ENCODE results near the gene KLHL40. TPM values are rescaled to one million over a fixed set of nuclear protein-coding genes. Genes with fewer than 3 reads are reported as not detected.

The KLHL40 gene
- total RNA-seq, 1 donor from 2014 or later, result 0.12 TPM

DNA sequence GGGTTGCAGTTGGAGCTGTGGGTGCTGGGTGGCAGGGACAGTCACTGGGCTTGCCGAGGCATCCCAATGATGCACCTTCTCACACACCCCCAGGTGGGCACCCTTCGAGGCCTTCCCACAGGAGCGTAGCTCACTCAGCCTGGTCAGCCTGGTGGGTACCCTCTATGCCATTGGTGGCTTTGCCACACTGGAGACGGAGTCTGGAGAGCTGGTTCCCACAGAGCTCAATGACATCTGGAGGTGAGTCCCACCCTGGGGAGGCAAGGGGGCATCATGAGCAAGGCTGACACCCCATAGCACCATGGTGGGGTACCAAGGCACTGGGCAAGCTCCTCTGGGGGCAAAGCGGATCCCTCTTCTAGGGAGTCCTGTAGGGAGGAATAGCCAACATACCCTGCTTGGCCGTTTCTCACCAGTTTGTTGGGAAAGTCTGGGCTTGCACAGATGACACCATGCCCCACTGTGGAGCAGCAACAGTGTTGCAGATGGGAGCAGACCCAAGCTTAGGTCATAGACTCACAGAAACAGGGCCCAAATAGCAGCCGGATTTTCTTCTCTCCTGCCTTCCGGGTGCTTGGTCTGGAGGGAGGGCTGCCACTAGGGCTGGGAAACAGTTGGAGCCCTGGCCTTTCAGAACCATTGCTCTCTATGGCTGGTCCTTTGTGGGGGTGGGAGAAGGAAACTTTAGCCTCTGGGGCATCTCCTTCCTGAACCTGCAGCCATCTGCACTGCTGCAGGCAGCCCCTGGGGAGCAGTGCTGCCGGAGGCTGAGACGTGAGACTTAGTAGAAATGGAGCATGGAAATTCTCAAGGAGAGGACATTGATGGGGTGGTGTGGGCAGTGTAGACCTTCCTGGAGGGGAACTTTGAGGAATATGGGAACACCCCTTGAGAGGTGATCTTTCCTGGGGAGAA, 5.7 kb downstream of the KLHL40 start:
- no peaks in the 10 kb centered on the region for H3K36me3 Mint-ChIP-seq
- H3K4me1 Mint-ChIP-seq (ENCODE audit: unreplicated experiment), result no peaks in the 10 kb centered on the region
- H3K9me3 Mint-ChIP-seq, result no peaks in the 10 kb centered on the region
- TF ChIP-seq, protein P1, sequence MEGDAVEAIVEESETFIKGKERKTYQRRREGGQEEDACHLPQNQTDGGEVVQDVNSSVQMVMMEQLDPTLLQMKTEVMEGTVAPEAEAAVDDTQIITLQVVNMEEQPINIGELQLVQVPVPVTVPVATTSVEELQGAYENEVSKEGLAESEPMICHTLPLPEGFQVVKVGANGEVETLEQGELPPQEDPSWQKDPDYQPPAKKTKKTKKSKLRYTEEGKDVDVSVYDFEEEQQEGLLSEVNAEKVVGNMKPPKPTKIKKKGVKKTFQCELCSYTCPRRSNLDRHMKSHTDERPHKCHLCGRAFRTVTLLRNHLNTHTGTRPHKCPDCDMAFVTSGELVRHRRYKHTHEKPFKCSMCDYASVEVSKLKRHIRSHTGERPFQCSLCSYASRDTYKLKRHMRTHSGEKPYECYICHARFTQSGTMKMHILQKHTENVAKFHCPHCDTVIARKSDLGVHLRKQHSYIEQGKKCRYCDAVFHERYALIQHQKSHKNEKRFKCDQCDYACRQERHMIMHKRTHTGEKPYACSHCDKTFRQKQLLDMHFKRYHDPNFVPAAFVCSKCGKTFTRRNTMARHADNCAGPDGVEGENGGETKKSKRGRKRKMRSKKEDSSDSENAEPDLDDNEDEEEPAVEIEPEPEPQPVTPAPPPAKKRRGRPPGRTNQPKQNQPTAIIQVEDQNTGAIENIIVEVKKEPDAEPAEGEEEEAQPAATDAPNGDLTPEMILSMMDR (conservative IDR thresholded peaks at IDR 0.05), result no peak
- DNase-seq (ENCODE audit: extremely low spot score, unreplicated experiment), result no peak
- no peak overlapping the region for H3K4me3 Mint-ChIP-seq
- H3K27ac Mint-ChIP-seq, result no peak overlapping the region
- H3K27me3 Mint-ChIP-seq, result peaks cover 23% of the 10 kb centered on the region

DNA sequence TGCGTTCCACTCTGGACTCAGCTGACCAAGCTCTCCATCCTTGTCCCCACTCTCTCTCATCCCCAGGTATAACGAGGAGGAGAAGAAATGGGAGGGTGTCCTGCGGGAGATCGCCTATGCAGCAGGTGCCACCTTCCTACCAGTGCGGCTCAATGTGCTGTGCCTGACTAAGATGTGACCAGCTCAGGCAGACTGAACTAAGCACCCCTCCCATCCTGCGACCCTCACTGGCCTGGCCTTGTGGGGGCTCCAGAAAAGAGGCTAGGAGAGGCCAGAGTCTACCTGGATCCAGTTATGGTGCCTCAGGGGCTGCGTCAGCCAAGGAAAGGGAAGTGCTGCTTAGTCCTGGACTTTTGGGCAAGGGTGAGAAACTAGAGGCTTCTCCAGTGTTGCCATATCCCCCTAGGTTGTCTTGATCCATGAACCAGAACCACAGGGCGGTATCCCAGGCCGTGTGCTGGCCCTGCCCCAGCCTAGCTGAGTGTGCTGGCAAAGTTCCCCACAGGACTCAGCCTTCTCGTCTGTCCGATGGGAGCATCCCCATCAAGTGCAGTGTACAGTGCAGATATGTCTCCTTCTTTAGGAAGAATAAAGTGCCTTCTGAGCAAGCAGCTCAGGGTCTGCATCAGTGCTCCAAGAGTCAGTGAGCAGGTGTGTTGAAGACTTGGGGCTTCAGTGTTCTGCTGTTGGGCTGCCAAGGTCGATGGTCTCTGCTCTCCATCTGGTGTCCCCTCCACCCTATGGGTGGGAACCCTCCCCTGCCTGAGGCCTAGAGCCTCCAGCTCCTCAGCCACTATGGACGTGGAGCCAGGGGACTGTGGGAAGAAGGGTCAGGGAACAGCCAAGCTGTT, 6.7 kb downstream of the KLHL40 start:
- Mint-ChIP-seq H3K4me3 (no peak overlapping the region), H3K9me3 (no peaks in the 10 kb centered on the region), H3K36me3 (no peaks in the 10 kb centered on the region), H3K27ac (no peak overlapping the region), H3K27me3 (peaks cover 23% of the 10 kb centered on the region), H3K4me1 (ENCODE audit: unreplicated experiment) (no peaks in the 10 kb centered on the region)
- no peak for DNase-seq (ENCODE audit: extremely low spot score, unreplicated experiment)
- TF ChIP-seq, protein P1 (conservative IDR thresholded peaks at IDR 0.05), result no peak

DNA sequence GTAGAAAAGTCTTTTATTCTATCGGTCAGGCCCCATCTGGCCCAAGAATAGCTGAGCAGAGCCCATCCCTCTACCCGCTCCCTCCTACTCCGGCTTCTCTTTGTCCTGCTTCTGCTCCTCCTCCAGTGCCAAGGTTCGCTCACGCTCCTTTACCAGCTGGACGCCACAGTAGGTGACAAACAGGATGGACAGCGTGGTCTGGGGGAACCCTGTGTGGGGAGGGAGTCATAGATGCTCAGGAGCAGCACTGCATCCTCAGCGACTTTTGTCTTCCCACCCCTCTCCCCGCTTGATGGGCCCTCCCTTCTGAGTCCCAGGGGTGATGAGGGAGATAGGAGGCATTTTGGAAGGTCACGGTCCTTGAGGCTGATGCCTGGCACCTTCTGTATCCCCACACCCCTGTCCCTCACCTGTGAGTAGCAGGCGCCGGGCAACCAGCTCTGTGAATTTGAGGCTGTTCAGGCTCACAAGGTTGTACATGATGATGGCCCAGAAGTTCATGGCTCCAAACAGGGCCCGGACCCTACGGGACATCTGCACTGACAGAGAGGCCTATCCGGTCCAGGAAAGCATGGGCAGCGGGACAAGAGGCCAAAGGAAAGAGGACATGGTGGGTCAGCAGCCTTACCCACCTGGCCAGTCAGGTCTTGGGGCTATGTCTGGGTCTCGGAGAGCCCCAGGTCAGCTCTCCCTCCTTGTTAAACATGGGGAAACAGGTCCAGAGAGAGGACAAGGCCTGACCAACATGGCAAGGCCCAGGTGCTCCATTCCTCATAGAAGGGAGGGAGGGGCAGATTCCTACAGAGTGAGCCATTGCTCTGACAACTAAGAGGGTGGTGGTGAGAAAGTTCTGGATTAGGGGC, 7.6 kb downstream of the KLHL40 start:
- Mint-ChIP-seq H3K27ac (no peak overlapping the region), H3K4me1 (ENCODE audit: unreplicated experiment) (no peaks in the 10 kb centered on the region), H3K4me3 (no peak overlapping the region), H3K27me3 (peaks cover 23% of the 10 kb centered on the region), H3K9me3 (no peaks in the 10 kb centered on the region), H3K36me3 (no peaks in the 10 kb centered on the region)
- no peak for DNase-seq (ENCODE audit: extremely low spot score, unreplicated experiment)
- TF ChIP-seq, protein P1 (conservative IDR thresholded peaks at IDR 0.05), result no peak

DNA sequence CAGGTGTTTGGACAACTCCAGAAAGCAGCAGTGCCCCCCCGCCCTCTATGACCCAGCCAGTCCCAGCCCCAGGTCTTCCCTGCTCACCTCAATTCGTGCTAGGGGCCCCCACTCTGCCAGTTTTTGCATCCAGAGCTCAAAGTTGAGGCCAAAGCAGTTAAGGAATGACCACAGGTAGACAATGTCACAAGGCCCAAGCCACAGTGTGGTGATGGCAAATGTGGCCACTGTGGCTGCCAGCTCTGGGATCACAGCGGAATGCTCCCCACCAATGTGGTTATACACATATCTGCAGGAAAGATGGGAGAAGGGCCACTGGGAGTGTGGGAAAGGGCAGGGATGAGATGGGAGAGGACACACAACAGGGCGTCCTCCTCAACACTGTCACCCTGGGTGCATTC, 8.2 kb downstream of the KLHL40 start:
- H3K9me3 Mint-ChIP-seq, result no peaks in the 10 kb centered on the region
- H3K36me3 Mint-ChIP-seq, result no peaks in the 10 kb centered on the region
- no peak for DNase-seq (ENCODE audit: extremely low spot score, unreplicated experiment)
- peaks cover 27% of the 10 kb centered on the region for H3K27me3 Mint-ChIP-seq
- H3K4me1 Mint-ChIP-seq (ENCODE audit: unreplicated experiment), result no peaks in the 10 kb centered on the region
- TF ChIP-seq, protein P1 (conservative IDR thresholded peaks at IDR 0.05), result no peak
- no peak overlapping the region for H3K27ac Mint-ChIP-seq
- no peak overlapping the region for H3K4me3 Mint-ChIP-seq

DNA sequence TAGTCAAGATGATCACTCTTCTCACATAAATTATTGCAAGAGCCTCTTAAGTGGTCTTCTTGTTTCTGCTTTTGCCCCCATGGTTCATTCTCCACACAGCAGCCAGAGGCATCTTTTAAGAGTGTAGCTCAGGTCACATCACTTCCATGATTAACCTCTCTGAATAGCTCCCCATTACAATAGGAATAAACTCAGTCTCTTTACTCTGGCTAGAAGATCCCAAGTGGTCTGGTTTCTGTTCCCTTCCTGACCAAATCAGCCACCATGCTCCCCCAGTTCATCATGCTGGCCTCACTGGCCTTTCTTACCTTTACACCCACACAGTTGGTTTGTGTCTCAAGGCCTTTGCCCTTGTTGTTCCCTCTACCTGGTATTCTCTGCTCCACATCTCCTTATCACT, 9.0 kb downstream of the KLHL40 start:
- H3K9me3 Mint-ChIP-seq, result no peaks in the 10 kb centered on the region
- no peak overlapping the region for H3K27ac Mint-ChIP-seq
- no peaks in the 10 kb centered on the region for H3K36me3 Mint-ChIP-seq
- H3K4me3 Mint-ChIP-seq, result no peak overlapping the region
- peaks cover 27% of the 10 kb centered on the region for H3K27me3 Mint-ChIP-seq
- H3K4me1 Mint-ChIP-seq (ENCODE audit: unreplicated experiment), result no peaks in the 10 kb centered on the region
- TF ChIP-seq, protein P1 (conservative IDR thresholded peaks at IDR 0.05), result no peak
- no peak for DNase-seq (ENCODE audit: extremely low spot score, unreplicated experiment)

Measured in type B pancreatic cell (in vitro differentiated cells).